CD4-positive, alpha-beta memory T cell (primary cell): ENCODE data around the gene TSC1. TPM values are rescaled to one million over a fixed set of nuclear protein-coding genes. Genes with fewer than 3 reads are reported as not detected.
"Not testable (repeated sequence)": the region's sequence is repeated elsewhere in the genome, so short reads cannot be mapped to it uniquely, and the experiment has no call there.

ENCODE experiments used
- CTCF ChIA-PET: fragments of 350-600 bp; sonication (Branson Sonifier 250); formaldehyde crosslinking; loops from one replicate; lab custom pipeline; 2021; ENCODE audit warnings: inconsistent platforms; ENCODE audit not compliant: partially characterized antibody; lab: Charles Lee
- POLR2A ChIA-PET: fragments of 350-600 bp; sonication (Branson Sonifier 250); formaldehyde crosslinking; loops from one replicate; lab custom pipeline; 2021; ENCODE audit not compliant: partially characterized antibody; lab: Charles Lee
- DNase-seq, 5 donors: peaks; one replicate each; pipeline versions ENCODE4 v3.0.0 to v3.0.0-alpha.2; 2020 to 2022; ENCODE audit warnings: mixed read lengths in 1 of 5
- H3K27ac ChIP-seq: one replicate; pipeline ENCODE4 v1.7.0; 2013; ENCODE audit warnings: low read depth, low read length
- H3K27me3 ChIP-seq: 2 replicates; pipeline ENCODE4 v1.7.0; 2013; ENCODE audit warnings: mild to moderate bottlenecking, low read length, moderate library complexity; ENCODE audit not compliant: insufficient read depth
- H3K36me3 ChIP-seq: 2 replicates; pipeline ENCODE4 v1.7.0; 2013; ENCODE audit warnings: mild to moderate bottlenecking, low read length, moderate library complexity; ENCODE audit not compliant: insufficient read depth
- H3K4me1 ChIP-seq: 2 replicates; pipeline ENCODE4 v1.7.0; 2013; ENCODE audit warnings: mild to moderate bottlenecking, low read length, moderate library complexity; ENCODE audit not compliant: insufficient read depth
- H3K4me3 ChIP-seq, 2 donors: one replicate each; pipeline ENCODE4 v1.7.0; 2013; ENCODE audit warnings: low read length in 2 of 2, mild to moderate bottlenecking in 1 of 2
- H3K9me3 ChIP-seq, 2 donors: one replicate each; pipeline ENCODE4 v1.7.0; 2013; ENCODE audit warnings: low read length in 2 of 2, control low read depth in 1 of 2; ENCODE audit not compliant: control insufficient read depth in 1 of 2
- H3K27ac Mint-ChIP-seq, 7 donors: one replicate each; pipeline ENCODE4 v1.8.0; 2020 to 2021; ENCODE audit warnings: mixed read lengths in 7 of 7, mild to moderate bottlenecking in 6 of 7, inconsistent platforms in 3 of 7, moderate library complexity in 3 of 7
- H3K27me3 Mint-ChIP-seq, 2 donors: one replicate each; pipeline ENCODE4 v1.8.0; 2020 to 2021; ENCODE audit warnings: mixed read lengths in 2 of 2
- H3K36me3 Mint-ChIP-seq, 2 donors: one replicate each; pipeline ENCODE4 v1.8.0; 2020 to 2021; ENCODE audit warnings: mixed read lengths in 2 of 2, inconsistent platforms in 1 of 2, mild to moderate bottlenecking in 1 of 2
- H3K4me1 Mint-ChIP-seq, 4 donors: one replicate each; pipeline ENCODE4 v1.8.0; 2020 to 2021; ENCODE audit warnings: mixed read lengths in 4 of 4, mild to moderate bottlenecking in 1 of 4
- H3K4me3 Mint-ChIP-seq, 8 donors: one replicate each; pipeline ENCODE4 v1.8.0; 2020 to 2021; ENCODE audit warnings: mixed read lengths in 8 of 8, mild to moderate bottlenecking in 7 of 8, moderate library complexity in 6 of 8, inconsistent platforms in 3 of 8
- H3K9me3 Mint-ChIP-seq, 8 donors: one replicate each; pipeline ENCODE4 v1.8.0; 2020 to 2021; ENCODE audit warnings: mixed read lengths in 8 of 8, mild to moderate bottlenecking in 5 of 8, inconsistent platforms in 3 of 8, moderate library complexity in 1 of 8
- intact Hi-C: fragments of 100-400 bp; cut with micrococcal nuclease; formaldehyde crosslinking; loops from one replicate; pipeline ENCODE4 v1.15.1; 2023
- polyA plus RNA-seq, 2 donors: library from polyadenylated mRNA; unstranded; fragments of 300-500 nt; fragmentation: Illumina TruSeq; gene quantifications; one replicate each; pipeline ENCODE4 v1.2.3, GENCODE V29; 2021
- total RNA-seq, 2 experiments: library from RNA; stranded (reverse); gene quantifications; one replicate each; pipeline ENCODE4 v1.2.3, GENCODE V29; 2021

Gene TSC1
- total and polyA plus RNA-seq, 4 experiments from 2014 or later: 4.4 to 76.5 (median 43.1) TPM

DNA sequence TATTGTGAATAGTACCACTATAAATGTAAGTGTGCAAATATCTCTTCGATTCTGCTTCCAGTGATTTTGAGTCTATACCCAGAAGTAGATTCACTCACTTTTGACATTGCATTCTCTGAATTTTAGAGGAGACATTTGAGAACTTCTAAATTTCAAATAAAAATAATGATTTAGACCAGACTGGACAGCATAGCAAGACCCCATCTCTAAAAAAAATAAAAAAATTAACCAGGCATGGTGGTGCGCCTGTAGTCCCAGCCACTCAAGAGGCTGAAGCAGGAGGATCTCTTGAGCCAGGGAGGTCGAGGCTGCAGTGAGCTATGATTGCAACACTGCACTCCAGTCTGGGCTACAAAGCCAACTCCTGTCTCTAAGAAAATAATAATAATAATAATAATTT, 32.2 kb upstream of the TSC1 start:
- DNase-seq: no peak
- ChIA-PET CTCF (interaction anchor here (1.7 kb wide), 1 partner anchor 173 kb away, joined by 3 read pairs; no protein-coding TSS in a partner anchor), POLR2A (no interaction called here)
- no peaks in the 10 kb centered on the region for H3K36me3 ChIP-seq
- no peaks in the 10 kb centered on the region for H3K36me3 Mint-ChIP-seq
- H3K9me3 ChIP-seq: no peaks in the 10 kb centered on the region
- H3K27ac Mint-ChIP-seq: no peak overlapping the region
- H3K27me3 ChIP-seq: peaks cover 12% of the 10 kb centered on the region
- no peaks in the 10 kb centered on the region for H3K9me3 Mint-ChIP-seq
- peaks cover 4 to 11% (median 8%) of the 10 kb centered on the region in 4 donors for H3K4me1 Mint-ChIP-seq
- H3K27ac ChIP-seq: no peak overlapping the region
- peaks cover 13% of the 10 kb centered on the region for H3K4me1 ChIP-seq
- intact Hi-C loops: loop anchor here (2.0 to 5.0 kb wide), 2 partner anchors 170 to 206 kb away; no protein-coding TSS in a partner anchor
- no peak overlapping the region for H3K4me3 Mint-ChIP-seq
- no peak overlapping the region for H3K4me3 ChIP-seq
- peaks cover 22 to 37% of the 10 kb centered on the region in 2 donors for H3K27me3 Mint-ChIP-seq

DNA sequence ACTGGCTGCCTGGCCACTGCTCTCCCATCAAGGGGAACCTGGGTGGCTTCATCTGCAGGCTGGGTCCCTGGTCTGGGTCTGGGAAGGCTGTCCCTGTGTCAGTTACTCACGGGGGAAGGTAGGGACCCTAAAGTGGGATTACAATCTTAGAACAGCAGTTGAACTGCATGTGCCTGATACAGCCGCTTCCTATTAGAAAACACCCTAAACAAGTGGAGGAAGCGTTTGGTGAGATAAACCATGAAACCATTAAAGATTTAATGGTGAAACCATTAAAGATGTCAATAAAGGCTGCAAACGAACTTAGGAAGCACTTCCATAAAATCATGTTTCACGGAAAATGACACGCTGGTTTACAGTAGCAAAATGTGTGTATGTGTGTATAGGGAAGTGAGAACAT, 31.5 kb upstream of the TSC1 start:
- Histone ChIP-seq H3K27ac (no peak overlapping the region), H3K9me3 (no peaks in the 10 kb centered on the region), H3K27me3 (peaks cover 9% of the 10 kb centered on the region), H3K36me3 (no peaks in the 10 kb centered on the region), H3K4me1 (peaks cover 13% of the 10 kb centered on the region), H3K4me3 (no peak overlapping the region)
- H3K4me1 Mint-ChIP-seq: peaks cover 5 to 11% (median 8%) of the 10 kb centered on the region in 4 donors
- no peaks in the 10 kb centered on the region for H3K9me3 Mint-ChIP-seq
- ChIA-PET CTCF (no interaction called here), POLR2A (no interaction called here)
- H3K27ac Mint-ChIP-seq: no peak overlapping the region
- intact Hi-C loops: loop anchor here (2.0 to 5.0 kb wide), 2 partner anchors 171 to 206 kb away; no protein-coding TSS in a partner anchor
- no peak for DNase-seq
- H3K36me3 Mint-ChIP-seq: no peaks in the 10 kb centered on the region
- H3K4me3 Mint-ChIP-seq: no peak overlapping the region
- H3K27me3 Mint-ChIP-seq: peaks cover 21 to 37% of the 10 kb centered on the region in 2 donors

DNA sequence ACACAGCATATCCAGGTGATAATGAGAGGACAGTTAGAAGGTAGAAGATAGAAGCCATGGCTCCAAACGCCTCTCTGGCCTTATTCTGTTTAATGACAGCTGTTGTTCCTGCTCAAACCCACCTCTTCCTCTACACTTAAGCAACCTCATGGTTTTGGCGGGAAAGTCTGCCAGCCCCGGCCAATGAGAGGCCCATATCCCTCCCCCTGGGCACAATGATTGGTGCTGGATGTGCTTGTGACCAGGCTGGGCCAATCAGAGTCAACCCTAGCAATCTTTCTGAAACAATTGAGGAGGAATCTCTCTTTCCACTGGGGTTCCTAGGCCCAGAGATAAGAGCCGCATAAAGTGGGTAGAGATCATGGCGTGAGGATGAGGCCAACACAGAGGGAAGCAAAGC, 29.3 kb upstream of the TSC1 start:
- Histone ChIP-seq H3K4me1 (peaks cover 10% of the 10 kb centered on the region), H3K9me3 (no peaks in the 10 kb centered on the region), H3K27ac (no peak overlapping the region), H3K27me3 (peaks cover 4% of the 10 kb centered on the region), H3K4me3 (no peak overlapping the region), H3K36me3 (no peaks in the 10 kb centered on the region)
- H3K9me3 Mint-ChIP-seq: no peaks in the 10 kb centered on the region
- H3K27me3 Mint-ChIP-seq: peaks cover 15 to 25% of the 10 kb centered on the region in 2 donors
- ChIA-PET POLR2A (no interaction called here), CTCF (interaction anchor here (0.8 to 3.9 kb wide), 6 partner anchors 49 to 328 kb away, joined by 3 to 29 read pairs (median 4); no protein-coding TSS in a partner anchor)
- H3K36me3 Mint-ChIP-seq: no peaks in the 10 kb centered on the region
- H3K4me1 Mint-ChIP-seq: peaks cover 4 to 11% (median 6%) of the 10 kb centered on the region in 4 donors
- intact Hi-C loops: loop anchor here (5.0 kb wide), 2 partner anchors 466 to 561 kb away; partner anchors contain the start of gene CFAP77
- H3K27ac Mint-ChIP-seq: no peak overlapping the region
- no peak overlapping the region for H3K4me3 Mint-ChIP-seq
- peak in 1 of 5 donors; percentile 9 for DNase-seq

DNA sequence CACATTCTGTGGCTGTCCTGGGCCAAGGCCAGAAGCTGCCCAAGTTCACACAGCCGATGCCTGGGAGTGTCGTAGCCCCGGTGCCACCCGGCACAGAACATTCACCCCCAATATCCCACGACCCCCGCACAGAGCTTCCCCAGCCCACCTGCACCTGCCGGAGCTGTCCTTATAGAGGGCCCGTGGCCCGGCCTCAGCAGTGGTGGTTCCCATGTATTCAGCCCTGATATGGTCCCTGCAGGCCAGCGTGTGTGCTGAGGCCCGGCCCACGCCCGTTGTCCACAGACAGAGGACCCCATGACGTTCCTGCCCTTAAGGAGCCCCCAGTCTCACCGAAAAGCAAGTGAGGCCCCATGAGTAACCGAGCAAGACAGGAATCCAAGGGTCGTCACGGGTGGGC, 28.8 kb upstream of the TSC1 start:
- CTCF ChIA-PET: interaction anchor here (0.5 to 3.9 kb wide), 10 partner anchors 12 to 556 kb away, joined by 3 to 29 read pairs (median 3); partner anchors contain the start of genes DDX31 and GTF3C4
- intact Hi-C loops: loop anchor here (5.0 kb wide), 2 partner anchors 466 to 561 kb away; partner anchors contain the start of gene CFAP77
- H3K27ac Mint-ChIP-seq: no peak overlapping the region

GRCh38 chr9:132970324-132971062, 26.1 kb upstream of the TSC1 start:
- intact Hi-C loops: loop anchor here (5.0 kb wide), 2 partner anchors 463 to 558 kb away; partner anchors contain the start of gene CFAP77
- ChIA-PET POLR2A (no interaction called here), CTCF (interaction anchor here (3.9 kb wide), 1 partner anchor 68 kb away, joined by 29 read pairs; no protein-coding TSS in a partner anchor)
- Mint-ChIP-seq H3K9me3 (no peaks in the 10 kb centered on the region), H3K27me3 (peaks cover 11 to 12% of the 10 kb centered on the region in 2 donors), H3K4me1 (peaks cover 0 to 6% (median 3%) of the 10 kb centered on the region in 4 donors), H3K36me3 (no peaks in the 10 kb centered on the region), H3K4me3 (no peak overlapping the region), H3K27ac (no peak overlapping the region)
- H3K27me3 ChIP-seq: no peaks in the 10 kb centered on the region
- H3K9me3 ChIP-seq: no peaks in the 10 kb centered on the region
- H3K4me3 ChIP-seq: no peak overlapping the region
- H3K4me1 ChIP-seq: no peaks in the 10 kb centered on the region
- H3K27ac ChIP-seq: no peak overlapping the region
- DNase-seq: no peak
- H3K36me3 ChIP-seq: no peaks in the 10 kb centered on the region

More for the DNA sequence above, 28.8 kb upstream of the TSC1 start:
- DNase-seq: no peak
- no peaks in the 10 kb centered on the region for H3K36me3 ChIP-seq
- POLR2A ChIA-PET: no interaction called here
- H3K9me3 ChIP-seq: no peaks in the 10 kb centered on the region
- H3K27ac ChIP-seq: no peak overlapping the region
- H3K4me1 Mint-ChIP-seq: peaks cover 0 to 6% (median 3%) of the 10 kb centered on the region in 4 donors
- H3K27me3 ChIP-seq: no peaks in the 10 kb centered on the region
- H3K4me3 Mint-ChIP-seq: no peak overlapping the region
- no peak overlapping the region for H3K4me3 ChIP-seq
- H3K4me1 ChIP-seq: peaks cover 5% of the 10 kb centered on the region
- no peaks in the 10 kb centered on the region for H3K36me3 Mint-ChIP-seq
- peaks cover 12 to 21% of the 10 kb centered on the region in 2 donors for H3K27me3 Mint-ChIP-seq
- H3K9me3 Mint-ChIP-seq: no peaks in the 10 kb centered on the region

DNA sequence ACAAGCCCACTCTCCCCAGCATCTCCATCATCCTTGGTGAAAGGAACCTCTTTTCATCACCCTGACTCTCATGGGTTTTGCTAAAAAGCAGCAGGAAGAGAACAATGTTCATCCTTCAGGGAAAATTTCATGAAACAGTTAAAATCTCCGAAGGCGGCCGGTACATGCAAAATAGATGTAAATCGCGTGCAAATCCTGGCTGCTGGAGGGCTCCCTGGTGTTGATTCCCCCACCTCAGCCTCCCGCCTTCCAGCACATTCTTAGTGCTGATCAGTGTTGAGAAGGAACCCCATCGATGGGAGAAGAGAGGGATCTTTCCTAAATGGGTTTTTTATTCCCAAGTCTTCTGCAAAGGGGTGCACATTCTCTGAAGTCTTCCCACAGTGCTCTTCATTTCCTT, 25.4 kb upstream of the TSC1 start:
- H3K4me3 ChIP-seq: no peak overlapping the region
- no peaks in the 10 kb centered on the region for H3K36me3 Mint-ChIP-seq
- no peak overlapping the region for H3K4me3 Mint-ChIP-seq
- no peaks in the 10 kb centered on the region for H3K9me3 ChIP-seq
- no peak for DNase-seq
- no peak overlapping the region for H3K27ac Mint-ChIP-seq
- H3K27ac ChIP-seq: no peak overlapping the region
- H3K27me3 Mint-ChIP-seq: peaks cover 5 to 6% of the 10 kb centered on the region in 2 donors
- POLR2A ChIA-PET: no interaction called here
- no peaks in the 10 kb centered on the region for H3K4me1 ChIP-seq
- no peaks in the 10 kb centered on the region for H3K27me3 ChIP-seq
- peaks cover 0 to 6% (median 3%) of the 10 kb centered on the region in 4 donors for H3K4me1 Mint-ChIP-seq
- CTCF ChIA-PET: no interaction called here
- intact Hi-C loops: loop anchor here (5.0 kb wide), 2 partner anchors 462 to 557 kb away; partner anchors contain the start of gene CFAP77
- no peaks in the 10 kb centered on the region for H3K36me3 ChIP-seq
- H3K9me3 Mint-ChIP-seq: no peaks in the 10 kb centered on the region

GRCh38 chr9:132967908-132968307, 23.5 kb upstream of the TSC1 start:
- H3K27me3 Mint-ChIP-seq, H3K4me3 Mint-ChIP-seq, H3K9me3 Mint-ChIP-seq, H3K27ac Mint-ChIP-seq, H3K27ac ChIP-seq, H3K36me3 Mint-ChIP-seq, CTCF ChIA-PET, H3K4me1 ChIP-seq, H3K4me3 ChIP-seq, DNase-seq, H3K36me3 ChIP-seq, POLR2A ChIA-PET, intact Hi-C loops, H3K4me1 Mint-ChIP-seq, H3K27me3 ChIP-seq, H3K9me3 ChIP-seq: not testable (repeated sequence)
